Small intestine (tissue), 7 donors: ENCODE measurements around the gene GPR27. TPM values are rescaled to one million over a fixed set of nuclear protein-coding genes. Genes with fewer than 3 reads are reported as not detected.

Source experiments
- DNase-seq, 2 donors: peaks; one replicate each; pipeline versions ENCODE4 v3.0.0 to v3.0.0-alpha.2; 2013
- FAIRE-seq: peaks from 2 replicates; lab custom pipeline; 2012; peaks lifted over from hg19 to GRCh38; lab: Jason Lieb, UNC
- H3K27ac ChIP-seq, 3 donors: one replicate each; pipeline ENCODE4 v1.5.1; 2013; ENCODE audit warnings: low read length in 2 of 3, mild to moderate bottlenecking in 2 of 3, control low read depth in 1 of 3, inconsistent platforms in 1 of 3, low read depth in 1 of 3, moderate library complexity in 1 of 3
- H3K27me3 ChIP-seq, 3 donors: one replicate each; pipeline ENCODE4 v1.6.1; 2013; ENCODE audit warnings: low read length in 3 of 3, inconsistent platforms in 1 of 3; ENCODE audit not compliant: control insufficient read depth in 3 of 3, insufficient read depth in 3 of 3
- H3K36me3 ChIP-seq, 3 donors: one replicate each; pipeline ENCODE4 v1.6.1; 2013; ENCODE audit warnings: low read length in 3 of 3, inconsistent platforms in 1 of 3, low read depth in 1 of 3, mild to moderate bottlenecking in 1 of 3, moderate library complexity in 1 of 3; ENCODE audit not compliant: control insufficient read depth in 3 of 3, insufficient read depth in 2 of 3
- H3K4me1 ChIP-seq, 3 donors: one replicate each; pipeline ENCODE4 v1.6.1; 2013; ENCODE audit warnings: low read length in 2 of 3, inconsistent platforms in 1 of 3, low read depth in 1 of 3, mild to moderate bottlenecking in 1 of 3, moderate library complexity in 1 of 3; ENCODE audit not compliant: control insufficient read depth in 3 of 3, insufficient read depth in 2 of 3
- H3K4me3 ChIP-seq, 3 donors: one replicate each; pipeline ENCODE4 v1.5.1; 2013; ENCODE audit warnings: low read length in 3 of 3, control low read depth in 1 of 3, inconsistent platforms in 1 of 3, low read depth in 1 of 3, mild to moderate bottlenecking in 1 of 3, moderate library complexity in 1 of 3
- H3K9me3 ChIP-seq, 2 donors: one replicate each; pipeline ENCODE4 v1.6.1; 2013; ENCODE audit warnings: low read depth in 1 of 2, low read length in 1 of 2; ENCODE audit not compliant: control insufficient read depth in 2 of 2, insufficient read depth in 1 of 2
- WGBS, 3 donors: extraction: QIAGEN DNeasy Blood & Tissue Kit; methylation state at CpG; one replicate each; pipeline ENCODE4 v1.1.7; 2013; 5-methylcytosine and 5-hydroxymethylcytosine counted together
- polyA plus RNA-seq, 4 donors: library from polyadenylated mRNA; stranded (reverse) in 3 of 4; unstranded in 1 of 4; fragments of 200-250 nt in 3 of 4; fragments of 120-200 nt in 1 of 4; gene quantifications; one replicate each; pipeline versions ENCODE4 v1.2.1 to v1.2.3, GENCODE V29; 2013
- donor health status: healthy with polysubstance abuse.
- donor health status: control.
- donor health status: control.
- donor health status: Bipolar disorder and iron deficiency.
- donor health status: healthy.

The GPR27 gene
- polyA plus RNA-seq, 4 donors = 0.38 to 1.0 TPM; not detected in 2

DNA sequence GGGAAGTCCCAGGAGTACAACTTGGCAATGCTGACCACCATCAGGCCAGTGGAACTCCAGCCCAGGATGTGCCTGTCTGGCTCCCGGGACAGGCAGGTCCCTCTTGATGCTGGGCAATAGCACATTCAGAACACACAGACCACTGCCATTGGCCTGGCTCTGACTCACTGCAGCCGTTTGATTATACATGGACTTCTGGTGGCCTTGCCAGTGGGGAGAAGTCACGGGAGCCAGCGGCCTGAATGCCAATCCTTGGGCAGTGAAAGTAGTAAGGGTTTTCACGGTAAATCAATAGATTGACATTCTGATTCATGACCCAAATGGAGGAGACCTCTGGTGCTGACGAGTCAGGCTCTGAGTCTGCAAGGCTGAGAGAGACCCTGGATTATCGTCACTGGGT is 43.8 kb downstream of the GPR27 start:
- FAIRE-seq (no peak), DNase-seq (no peak)
- Histone ChIP-seq H3K27me3 (peaks cover 0 to 20% (median 2%) of the 10 kb centered on the region in 3 donors), H3K4me3 (no peak overlapping the region), H3K27ac (no peak overlapping the region), H3K4me1 (no peaks in the 10 kb centered on the region), H3K9me3 (no peaks in the 10 kb centered on the region), H3K36me3 (no peaks in the 10 kb centered on the region)
- 82 to 86% (median 86%) methylated on average over 7 of the region's 7 CpGs for WGBS, 3 donors

DNA sequence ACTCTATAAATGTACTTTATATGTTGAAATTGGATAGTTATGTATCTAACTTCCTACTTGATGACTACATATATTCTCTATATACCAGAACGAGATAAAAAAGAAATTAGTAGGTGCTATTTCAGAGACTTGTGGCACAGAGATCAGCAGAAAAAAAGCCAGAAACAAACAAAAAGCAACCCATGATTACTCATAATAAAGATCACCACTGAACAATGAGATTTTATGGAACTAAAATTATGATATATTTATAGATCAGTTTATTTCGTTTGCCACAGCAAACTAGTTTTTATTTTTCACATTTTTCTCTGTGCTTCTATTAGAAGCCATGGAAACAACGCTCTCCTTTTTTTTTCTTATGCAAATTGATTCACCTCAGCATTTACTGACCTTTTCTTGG is 46.4 kb downstream of the GPR27 start:
- WGBS, 3 donors = 24 to 54% (median 29%) methylated on average over 3 of the region's 3 CpGs
- DNase-seq (no peak), FAIRE-seq (no peak)
- H3K4me1 ChIP-seq = no peaks in the 10 kb centered on the region
- H3K4me3 ChIP-seq = no peak overlapping the region
- H3K9me3 ChIP-seq = no peaks in the 10 kb centered on the region
- H3K36me3 ChIP-seq = no peaks in the 10 kb centered on the region
- no peak overlapping the region for H3K27ac ChIP-seq
- peaks cover 0 to 20% (median 2%) of the 10 kb centered on the region in 3 donors for H3K27me3 ChIP-seq

DNA sequence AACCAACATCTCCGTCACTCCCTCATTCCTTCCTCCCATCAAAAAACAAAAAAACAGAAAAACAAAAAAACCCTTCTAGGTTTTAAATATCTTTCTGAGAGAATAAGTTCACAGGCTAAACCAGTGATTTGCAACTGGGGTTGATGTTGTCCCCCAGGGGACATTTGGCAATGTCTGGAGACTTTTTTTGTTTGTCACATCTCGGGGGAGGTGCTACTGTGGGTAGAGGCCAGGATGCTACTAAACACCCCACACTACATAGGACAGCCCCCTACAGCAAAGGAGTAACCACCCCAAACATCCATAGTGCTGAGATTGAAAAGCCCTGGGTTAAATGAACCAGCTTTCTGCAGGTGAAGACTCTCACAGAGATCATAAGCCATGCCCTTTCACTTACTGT is 48.3 kb downstream of the GPR27 start:
- Histone ChIP-seq H3K27me3 (peaks cover 0 to 20% (median 2%) of the 10 kb centered on the region in 3 donors), H3K36me3 (no peaks in the 10 kb centered on the region), H3K4me1 (no peaks in the 10 kb centered on the region), H3K27ac (no peak overlapping the region), H3K4me3 (no peak overlapping the region), H3K9me3 (no peaks in the 10 kb centered on the region)
- no peak for FAIRE-seq
- no peak for DNase-seq
- 75 to 90% (median 78%) methylated on average over 2 of the region's 2 CpGs for WGBS, 3 donors

DNA sequence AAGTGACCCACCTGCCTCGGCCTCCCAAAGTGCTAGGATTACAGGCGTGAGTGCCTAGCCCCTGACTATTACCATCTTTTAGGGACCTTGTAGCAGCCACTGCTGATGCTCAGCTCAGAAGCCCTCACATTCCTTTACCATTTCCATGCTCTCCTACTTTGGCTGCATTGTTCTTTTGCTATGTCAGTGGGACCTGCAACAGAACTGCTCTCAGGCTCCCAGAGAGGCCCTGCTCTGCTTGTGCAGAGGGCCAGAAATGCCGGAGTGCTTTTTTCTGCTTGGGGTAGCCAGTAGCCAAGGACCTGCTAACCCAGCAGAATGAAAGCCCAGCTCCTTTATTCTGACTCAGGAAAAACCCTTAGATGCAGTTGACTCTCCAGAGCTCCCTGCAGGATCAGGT is 49.6 kb downstream of the GPR27 start:
- no peak overlapping the region for H3K27ac ChIP-seq
- H3K27me3 ChIP-seq = peaks cover 0 to 16% (median 2%) of the 10 kb centered on the region in 3 donors
- H3K9me3 ChIP-seq = no peaks in the 10 kb centered on the region
- no peaks in the 10 kb centered on the region for H3K36me3 ChIP-seq
- 80 to 90% (median 86%) methylated on average over 3 of the region's 3 CpGs for WGBS, 3 donors
- DNase-seq (no peak), FAIRE-seq (no peak)
- no peaks in the 10 kb centered on the region for H3K4me1 ChIP-seq
- no peak overlapping the region for H3K4me3 ChIP-seq

DNA sequence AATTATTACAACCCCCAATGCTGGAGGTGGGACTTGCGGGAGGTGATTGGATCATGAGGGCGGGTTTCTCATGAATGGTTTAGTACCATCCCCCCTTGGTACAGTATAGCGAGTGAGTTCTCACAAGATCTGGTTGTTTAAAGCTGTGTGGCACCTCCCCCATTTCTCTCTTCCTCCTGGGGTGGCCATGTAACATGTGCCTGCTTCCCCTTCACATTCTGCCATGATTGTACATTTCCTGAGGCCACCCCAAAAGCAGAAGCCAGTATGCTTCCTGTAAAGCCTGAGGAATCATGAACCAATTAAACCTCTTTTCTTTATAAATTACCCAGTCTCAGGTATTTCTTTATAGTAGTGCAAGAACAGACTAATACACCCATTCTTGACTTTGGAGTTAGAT is 51.5 kb downstream of the GPR27 start:
- Histone ChIP-seq H3K4me1 (no peaks in the 10 kb centered on the region), H3K9me3 (no peaks in the 10 kb centered on the region), H3K4me3 (no peak overlapping the region), H3K36me3 (no peaks in the 10 kb centered on the region), H3K27ac (no peak overlapping the region), H3K27me3 (peaks cover 0 to 9% (median 2%) of the 10 kb centered on the region in 3 donors)
- WGBS, 3 donors = 79 to 96% (median 86%) methylated on average over 3 of the region's 3 CpGs
- DNase-seq = no peak
- FAIRE-seq = no peak

DNA sequence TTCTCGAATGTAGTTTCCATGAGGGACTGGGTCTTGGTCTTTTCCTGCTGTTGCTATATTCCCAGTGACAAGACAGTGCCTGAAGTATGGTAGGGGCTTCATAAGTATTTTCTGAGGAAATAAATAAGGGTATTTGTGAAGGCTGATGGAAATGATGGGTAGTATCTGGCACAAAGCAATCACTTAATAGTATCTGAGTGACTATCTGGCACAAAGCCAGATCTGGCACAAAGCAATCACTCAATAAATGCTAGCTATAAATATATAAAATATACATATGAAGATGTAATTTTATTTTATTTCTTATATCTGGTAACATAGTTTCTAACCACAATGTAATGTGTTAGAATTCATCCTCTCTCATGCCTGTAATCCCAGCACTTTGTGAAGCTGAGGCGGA is 52.0 kb downstream of the GPR27 start:
- peaks cover 0 to 9% (median 1%) of the 10 kb centered on the region in 3 donors for H3K27me3 ChIP-seq
- no peaks in the 10 kb centered on the region for H3K36me3 ChIP-seq
- no peak overlapping the region for H3K4me3 ChIP-seq
- DNase-seq (no peak), FAIRE-seq (no peak)
- 81 to 88% (median 85%) methylated on average over 2 of the region's 2 CpGs for WGBS, 3 donors
- no peaks in the 10 kb centered on the region for H3K9me3 ChIP-seq
- no peak overlapping the region for H3K27ac ChIP-seq
- H3K4me1 ChIP-seq = no peaks in the 10 kb centered on the region

Other genes with a start within 250 kb of the GPR27 start
- 10 to 100 TPM in 3 of 4 donors, 1 to 10 TPM in 1; 4.9 to 66.5 (median 15.3) TPM for gene FOXP1, start 170.1 kb upstream of the GPR27 start, polyA plus RNA-seq
- gene EIF4E3, start 28.5 kb upstream of the GPR27 start, polyA plus RNA-seq = 10 to 100 TPM in 2 of 4 donors, 1 to 10 TPM in 2; 8.1 to 14.8 (median 10.4) TPM
- gene PROK2, start 31.3 kb downstream of the GPR27 start, polyA plus RNA-seq = under 1 TPM in 2 of 4 donors, not detected in 2; 0.03 to 0.10 TPM